Activated T-cell treated with anti-CD3 and anti-CD28 coated beads, Interleukin-2, amount 50 U/mL, for 4 hours (primary cell): ENCODE results near the gene MYLK2. TPM values are rescaled to one million over a fixed set of nuclear protein-coding genes. Genes with fewer than 3 reads are reported as not detected.

ENCODE experiments used
- ATAC-seq, 2 donors: fragments of 200-7000 bp; cut with Tn5 transposase; one replicate each; pipeline ENCODE4 v1.10.0; 2021
- DNase-seq: peaks from one replicate; pipeline ENCODE4 v3.0.0-alpha.2; 2020
- H3K27me3 Mint-ChIP-seq: one replicate; pipeline ENCODE4 v1.8.0; 2021; ENCODE audit warnings: low read depth, mixed read lengths
- H3K36me3 Mint-ChIP-seq: one replicate; pipeline ENCODE4 v1.8.0; 2022; ENCODE audit warnings: mixed read lengths; ENCODE audit not compliant: insufficient read depth
- H3K4me1 Mint-ChIP-seq: one replicate; pipeline ENCODE4 v1.8.0; 2021; ENCODE audit warnings: low read depth, mixed read lengths
- H3K4me3 Mint-ChIP-seq: one replicate; pipeline ENCODE4 v1.8.0; 2021; ENCODE audit warnings: mild to moderate bottlenecking, moderate library complexity, mixed read lengths
- H3K9me3 Mint-ChIP-seq: one replicate; pipeline ENCODE4 v1.8.0; 2021; ENCODE audit warnings: mixed read lengths
- total RNA-seq, 3 donors: library from RNA; stranded (reverse); gene quantifications; one replicate each; pipeline ENCODE4 v1.2.1, GENCODE V29; 2021

Gene MYLK2
- total RNA-seq, 3 donors from 2014 or later: 0.10 to 0.11 TPM; not detected in 1

DNA sequence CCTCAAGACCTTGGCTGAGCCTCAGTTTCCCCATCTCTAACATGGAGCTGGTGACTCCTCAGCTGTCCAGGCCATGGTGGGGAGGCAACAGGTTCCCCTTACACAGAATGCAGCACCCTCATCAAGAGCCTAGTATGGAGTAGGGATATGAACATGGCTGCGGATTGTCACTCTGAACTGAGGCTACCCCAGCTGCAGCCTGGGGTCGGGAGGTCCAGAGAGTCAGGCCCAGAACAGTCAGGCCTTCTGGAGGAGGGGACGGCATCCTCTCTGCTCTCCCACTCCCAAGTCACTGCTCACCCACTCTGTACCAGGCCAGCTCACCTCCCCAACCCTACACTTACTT lies 27.6 kb downstream of the MYLK2 start:
- H3K4me1 Mint-ChIP-seq: no peaks in the 10 kb centered on the region
- H3K36me3 Mint-ChIP-seq: no peaks in the 10 kb centered on the region
- no peak for ATAC-seq
- H3K27me3 Mint-ChIP-seq: peaks cover 28% of the 10 kb centered on the region
- no peaks in the 10 kb centered on the region for H3K9me3 Mint-ChIP-seq
- H3K4me3 Mint-ChIP-seq: no peak overlapping the region
- DNase-seq: no peak

GRCh38 chr20:31848088-31848999 lies 29.2 kb downstream of the MYLK2 start:
- H3K4me1 Mint-ChIP-seq: no peaks in the 10 kb centered on the region
- H3K36me3 Mint-ChIP-seq: no peaks in the 10 kb centered on the region
- no peak for ATAC-seq
- no peak for DNase-seq
- H3K9me3 Mint-ChIP-seq: no peaks in the 10 kb centered on the region
- H3K27me3 Mint-ChIP-seq: peaks cover 28% of the 10 kb centered on the region
- H3K4me3 Mint-ChIP-seq: no peak overlapping the region

- Mint-ChIP-seq H3K27me3 (peaks cover 31% of the 10 kb centered on the region), H3K4me3 (no peak overlapping the region), H3K9me3 (no peaks in the 10 kb centered on the region), H3K36me3 (no peaks in the 10 kb centered on the region), H3K4me1 (no peaks in the 10 kb centered on the region)
- no peak for ATAC-seq
- DNase-seq: no peak
These were observed 30.3 kb downstream of the MYLK2 start for GRCh38 chr20:31849306-31849930.

DNA sequence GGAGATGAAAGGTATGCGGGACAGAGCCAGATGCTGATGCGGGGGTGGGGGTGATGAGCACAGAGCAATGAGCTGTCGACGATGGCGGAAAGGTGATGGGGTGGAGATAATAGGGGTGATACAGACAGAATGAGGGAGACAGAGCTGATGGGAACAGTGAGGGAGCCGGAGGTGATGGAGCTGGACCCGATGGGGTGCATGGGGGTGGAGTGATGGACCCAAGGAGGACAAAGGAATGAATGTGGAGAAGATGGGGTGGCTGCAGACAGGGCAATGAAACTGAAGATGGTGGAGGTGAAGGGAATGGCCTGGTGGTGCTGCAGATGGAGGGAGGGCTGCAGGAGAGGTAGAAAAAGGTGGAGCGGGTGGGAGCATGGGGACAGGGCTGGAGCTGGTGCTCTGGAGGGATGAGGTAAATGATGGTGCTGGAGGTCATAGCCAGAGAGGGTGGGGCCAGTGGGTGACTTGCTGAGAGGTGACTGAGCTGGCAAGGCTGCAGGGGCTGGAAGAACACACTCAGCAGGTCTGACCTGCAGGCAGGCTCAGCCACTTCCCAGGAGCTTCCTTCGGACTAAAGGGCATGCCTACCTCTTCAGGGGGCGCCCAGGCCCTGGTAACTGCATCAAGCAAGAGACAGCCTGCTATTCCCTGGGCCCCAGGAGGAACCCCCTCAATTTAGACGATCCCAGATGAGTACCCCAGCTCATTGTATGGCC lies 32.2 kb downstream of the MYLK2 start:
- ATAC-seq: no peak
- Mint-ChIP-seq H3K4me3 (no peak overlapping the region), H3K36me3 (no peaks in the 10 kb centered on the region), H3K27me3 (peaks cover 31% of the 10 kb centered on the region), H3K9me3 (no peaks in the 10 kb centered on the region), H3K4me1 (no peaks in the 10 kb centered on the region)
- DNase-seq: no peak

- Mint-ChIP-seq H3K4me3 (no peak overlapping the region), H3K36me3 (no peaks in the 10 kb centered on the region), H3K4me1 (peaks cover 1% of the 10 kb centered on the region), H3K27me3 (peaks cover 33% of the 10 kb centered on the region), H3K9me3 (no peaks in the 10 kb centered on the region)
- DNase-seq: no peak
- no peak for ATAC-seq
These were observed 34.3 kb downstream of the MYLK2 start for GRCh38 chr20:31853481-31853880.

GRCh38 chr20:31856516-31856915 lies 37.4 kb downstream of the MYLK2 start:
- peaks cover 4% of the 10 kb centered on the region for H3K4me1 Mint-ChIP-seq
- H3K4me3 Mint-ChIP-seq: no peak overlapping the region
- no peaks in the 10 kb centered on the region for H3K9me3 Mint-ChIP-seq
- peaks cover 28% of the 10 kb centered on the region for H3K27me3 Mint-ChIP-seq
- H3K36me3 Mint-ChIP-seq: no peaks in the 10 kb centered on the region
- no peak for ATAC-seq
- DNase-seq: no peak

DNA sequence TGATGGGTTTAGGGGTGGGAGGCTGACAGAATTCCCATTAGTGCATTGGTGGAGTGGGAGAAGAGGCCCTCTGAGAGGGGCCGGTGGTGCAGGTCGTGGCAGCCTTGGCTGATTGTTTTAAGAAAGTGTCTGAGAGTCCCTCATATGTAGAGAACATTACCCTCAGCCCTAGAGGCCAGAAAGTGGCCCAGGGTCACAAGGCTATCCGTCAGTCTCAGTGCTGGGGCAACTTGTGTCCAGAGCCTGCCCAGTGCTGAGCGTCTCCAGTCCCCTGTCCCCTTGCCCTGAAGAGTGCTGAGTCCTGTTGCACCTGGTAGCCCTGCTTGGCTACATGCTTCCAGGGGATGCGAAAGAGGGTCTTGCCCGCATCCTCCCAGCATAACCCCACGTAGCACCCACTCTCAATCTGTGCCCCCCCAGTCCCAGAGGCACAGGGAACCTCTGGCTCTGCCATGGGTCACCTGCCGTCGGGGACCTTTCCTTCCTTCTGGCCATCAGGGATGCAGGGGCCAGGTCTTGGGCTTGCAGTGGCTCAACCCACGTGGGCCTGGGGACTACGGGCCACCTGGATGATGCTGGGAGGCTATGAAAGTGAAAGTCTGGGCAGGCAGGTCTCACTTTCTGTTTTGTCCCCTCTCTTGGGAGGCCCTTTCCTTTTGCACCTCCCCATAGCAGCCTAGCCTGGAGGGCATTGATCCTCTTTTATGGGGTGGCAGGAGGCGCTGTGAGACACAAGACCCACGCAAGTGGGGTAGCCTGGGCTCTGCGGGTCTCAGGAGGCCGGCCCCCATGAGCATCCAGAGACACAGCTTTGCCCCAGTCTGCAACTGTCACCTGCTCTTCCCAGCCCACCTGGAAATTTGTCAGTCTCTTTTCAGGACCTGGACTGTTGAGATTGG lies 39.0 kb downstream of the MYLK2 start:
- ATAC-seq (no peak), DNase-seq (no peak)
- Mint-ChIP-seq H3K9me3 (no peaks in the 10 kb centered on the region), H3K4me3 (no peak overlapping the region), H3K27me3 (peaks cover 32% of the 10 kb centered on the region), H3K36me3 (no peaks in the 10 kb centered on the region), H3K4me1 (peaks cover 9% of the 10 kb centered on the region)

DNA sequence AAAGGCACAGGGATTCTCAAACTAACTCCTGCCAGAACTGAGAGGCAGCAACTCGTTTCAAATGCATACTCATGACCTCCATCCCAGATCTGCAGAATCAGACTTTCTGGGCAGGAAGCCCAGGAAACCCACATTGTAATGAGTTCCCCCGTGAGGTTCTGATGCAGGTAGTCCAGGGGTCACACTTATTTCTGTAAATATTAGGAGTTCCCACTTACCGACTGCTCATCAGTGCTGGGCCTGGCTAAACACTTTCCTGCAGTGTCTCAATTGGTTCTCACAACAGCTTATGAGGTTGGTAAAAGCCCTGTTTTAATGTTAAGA lies 39.6 kb downstream of the MYLK2 start:
- Mint-ChIP-seq H3K4me1 (peaks cover 9% of the 10 kb centered on the region), H3K36me3 (no peaks in the 10 kb centered on the region), H3K9me3 (no peaks in the 10 kb centered on the region), H3K27me3 (peaks cover 32% of the 10 kb centered on the region), H3K4me3 (no peak overlapping the region)
- ATAC-seq (no peak), DNase-seq (no peak)

GRCh38 chr20:31859266-31859997 lies 40.3 kb downstream of the MYLK2 start:
- H3K4me3 Mint-ChIP-seq: no peak overlapping the region
- ATAC-seq: no peak
- H3K27me3 Mint-ChIP-seq: peaks cover 29% of the 10 kb centered on the region
- H3K36me3 Mint-ChIP-seq: no peaks in the 10 kb centered on the region
- H3K4me1 Mint-ChIP-seq: peaks cover 9% of the 10 kb centered on the region
- no peak for DNase-seq
- no peaks in the 10 kb centered on the region for H3K9me3 Mint-ChIP-seq

DNA sequence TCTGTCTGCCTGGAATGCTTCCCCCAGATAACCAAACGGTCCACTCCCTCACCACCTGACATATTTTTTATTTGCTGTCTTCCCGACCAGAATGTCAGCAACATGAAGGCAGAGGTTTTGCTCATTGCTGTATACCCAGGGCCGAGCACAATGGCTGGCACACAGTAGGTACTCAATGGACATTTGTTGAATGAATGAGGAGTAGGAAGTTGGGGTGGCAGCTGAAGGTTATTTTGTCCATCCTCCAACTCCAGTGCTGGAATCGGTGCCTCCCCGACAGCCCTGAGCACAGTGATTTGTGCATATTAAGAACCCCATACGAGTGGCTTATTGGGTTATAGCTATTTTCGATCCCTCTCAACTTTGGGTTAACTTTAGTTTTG lies 40.8 kb downstream of the MYLK2 start:
- peaks cover 29% of the 10 kb centered on the region for H3K27me3 Mint-ChIP-seq
- H3K4me1 Mint-ChIP-seq: peaks cover 9% of the 10 kb centered on the region
- no peaks in the 10 kb centered on the region for H3K9me3 Mint-ChIP-seq
- ATAC-seq: no peak
- DNase-seq: no peak
- H3K36me3 Mint-ChIP-seq: no peaks in the 10 kb centered on the region
- no peak overlapping the region for H3K4me3 Mint-ChIP-seq

- DNase-seq (no peak), ATAC-seq (no peak)
- peaks cover 9% of the 10 kb centered on the region for H3K4me1 Mint-ChIP-seq
- peaks cover 29% of the 10 kb centered on the region for H3K27me3 Mint-ChIP-seq
- peak overlapping the region; percentile 19 for H3K4me3 Mint-ChIP-seq
- no peaks in the 10 kb centered on the region for H3K36me3 Mint-ChIP-seq
- H3K9me3 Mint-ChIP-seq: no peaks in the 10 kb centered on the region
These were observed 41.4 kb downstream of the MYLK2 start for GRCh38 chr20:31860390-31861134.

GRCh38 chr20:31861135-31861384 lies 41.9 kb downstream of the MYLK2 start:
- ATAC-seq (peak; percentile 52), DNase-seq (no peak)
- H3K9me3 Mint-ChIP-seq: no peaks in the 10 kb centered on the region
- H3K36me3 Mint-ChIP-seq: no peaks in the 10 kb centered on the region
- H3K27me3 Mint-ChIP-seq: peaks cover 29% of the 10 kb centered on the region
- peaks cover 9% of the 10 kb centered on the region for H3K4me1 Mint-ChIP-seq
- peak overlapping the region; percentile 19 for H3K4me3 Mint-ChIP-seq

DNA sequence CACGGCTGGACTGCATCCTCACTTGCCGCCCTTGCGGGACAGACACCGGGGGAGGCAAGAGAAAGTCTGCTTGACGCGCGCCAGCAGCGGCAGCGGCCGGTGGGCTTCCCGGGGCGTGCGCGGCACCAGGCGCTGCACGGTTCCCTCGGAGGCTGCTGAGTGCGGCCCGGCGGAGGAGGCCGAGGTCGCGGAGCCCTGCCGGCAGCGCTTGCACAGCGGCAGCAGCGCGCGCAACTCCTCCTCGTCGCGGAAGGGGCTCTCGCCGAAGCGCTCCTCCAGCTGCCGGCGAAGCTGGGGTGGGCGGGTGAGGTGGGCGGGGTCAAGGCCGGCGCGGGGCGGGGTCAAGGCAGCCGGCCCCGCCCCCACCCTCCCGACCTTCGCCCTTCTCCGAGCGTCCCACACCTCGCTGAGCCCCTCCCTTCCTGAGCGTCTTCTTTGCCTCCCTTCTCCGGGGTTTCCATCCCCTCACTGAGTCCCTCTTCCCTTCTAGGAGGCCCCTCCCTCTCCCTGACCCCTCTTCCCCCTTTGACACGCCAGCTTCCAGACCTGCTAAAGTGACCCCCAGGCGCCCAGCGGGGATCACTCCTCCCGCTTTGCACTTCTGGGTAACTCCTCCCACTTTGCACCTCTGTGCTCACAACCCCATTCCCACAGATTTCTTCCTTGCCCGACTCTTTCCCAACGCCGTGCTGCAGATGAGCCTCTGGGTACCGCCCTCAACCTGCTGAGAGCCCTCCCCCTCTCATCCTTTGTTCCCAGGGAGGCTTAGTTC lies 42.4 kb downstream of the MYLK2 start:
- ATAC-seq (peak; percentile 92 to 96), DNase-seq (peak; percentile 56)
- Mint-ChIP-seq H3K4me3 (peak overlapping the region; percentile 65), H3K36me3 (no peaks in the 10 kb centered on the region), H3K9me3 (no peaks in the 10 kb centered on the region), H3K4me1 (peaks cover 9% of the 10 kb centered on the region), H3K27me3 (peaks cover 29% of the 10 kb centered on the region)
